Pancreas (tissue), 10 donors: ENCODE measurements around the gene FUOM. TPM values are rescaled to one million over a fixed set of nuclear protein-coding genes. Genes with fewer than 3 reads are reported as not detected.

Experiments
- ATAC-seq, 4 donors: fragments of 200-7000 bp; cut with Tn5 transposase; one replicate each; pipeline versions ENCODE4 v1.8.0 to v1.9.1; 2020; ENCODE audit warnings: mild to moderate bottlenecking in 4 of 4, moderate library complexity in 4 of 4
- DNase-seq, 6 donors: peaks; one replicate each; pipeline ENCODE4 v3.0.0-alpha.2; 2020
- FAIRE-seq: peaks from 2 replicates; lab custom pipeline; 2012; peaks lifted over from hg19 to GRCh38; lab: Jason Lieb, UNC
- H3K27ac ChIP-seq, 4 donors: fragments of 200-600 bp; sonication (generic); 1 replicate in 3 of 4; 2 replicates in 1 of 4; pipeline versions ENCODE4 v1.5.0 to v1.8.0; 2020
- H3K27me3 ChIP-seq, 4 donors: fragments of 200-600 bp; one replicate each; pipeline ENCODE4 v1.8.0; 2021
- H3K36me3 ChIP-seq, 3 donors: fragments of 200-600 bp; sonication (generic) in 1 of 3; one replicate each; pipeline versions ENCODE4 v1.5.0 to v1.8.0; 2020 to 2021
- H3K4me1 ChIP-seq, 3 donors: fragments of 200-600 bp; one replicate each; pipeline ENCODE4 v1.8.0; 2021
- H3K4me3 ChIP-seq, 4 donors: fragments of 200-600 bp; sonication (generic) in 2 of 4; one replicate each; pipeline versions ENCODE4 v1.5.0 to v1.8.0; 2020 to 2021
- H3K9me3 ChIP-seq, 4 donors: fragments of 200-600 bp; one replicate each; pipeline ENCODE4 v1.8.0; 2021
- WGBS, 2 donors: extraction: QIAGEN DNeasy Blood & Tissue Kit; methylation state at CpG; one replicate each; pipeline ENCODE4 v1.1.7; 2013; 5-methylcytosine and 5-hydroxymethylcytosine counted together
- intact Hi-C, 3 donors: fragments of 100-400 bp; cut with DNase I; formaldehyde crosslinking; loops; one replicate each; pipeline versions ENCODE4 v1.11.1 to v1.14.2; 2022
- polyA plus RNA-seq, 2 donors: library from polyadenylated mRNA; stranded (reverse); fragments of 200-250 nt; gene quantifications; one replicate each; pipeline ENCODE4 v1.2.3, GENCODE V29; 2013
- total RNA-seq, 6 donors: library from RNA; stranded (reverse); fragmentation: NEBNext Ultra II Directional in 4 of 6; extraction: Animal tissue kit (Norgen Biotek cat#: 25700) in 4 of 6; gene quantifications; one replicate each; pipeline versions ENCODE4 v1.2.1 to v1.2.4, GENCODE V29; 2021 to 2023
- TF ChIP-seq, protein P1 (sequence below), 4 donors: fragments of 200-600 bp; sonication (generic) in 3 of 4; IDR thresholded peaks; one replicate each; pipeline versions ENCODE4 v1.5.0 to v1.8.0; 2021; ENCODE audit warnings: antibody characterized with exemption in 4 of 4
- donor health status: healthy with polysubstance abuse.
- donor health status: DM: no; HTN: no; CAD: no; lungs with moderate emphysema.
- donor health status: DM: no; HTN: no; CAD: no.
- donor health status: control.
- donor health status: control.
- donor health status: Bipolar disorder and iron deficiency.
- donor health status: DM: yes; HTN: yes; CAD: no.
- donor health status: DM: no; HTN: no; CAD: no.
- donor health status: DM: no; HTN: no; CAD: no.
- donor health status: DM: yes; HTN: yes; CAD: no.

FUOM gene
- total and polyA plus RNA-seq, 8 donors = 6.3 to 19.2 (median 10.3) TPM

DNA sequence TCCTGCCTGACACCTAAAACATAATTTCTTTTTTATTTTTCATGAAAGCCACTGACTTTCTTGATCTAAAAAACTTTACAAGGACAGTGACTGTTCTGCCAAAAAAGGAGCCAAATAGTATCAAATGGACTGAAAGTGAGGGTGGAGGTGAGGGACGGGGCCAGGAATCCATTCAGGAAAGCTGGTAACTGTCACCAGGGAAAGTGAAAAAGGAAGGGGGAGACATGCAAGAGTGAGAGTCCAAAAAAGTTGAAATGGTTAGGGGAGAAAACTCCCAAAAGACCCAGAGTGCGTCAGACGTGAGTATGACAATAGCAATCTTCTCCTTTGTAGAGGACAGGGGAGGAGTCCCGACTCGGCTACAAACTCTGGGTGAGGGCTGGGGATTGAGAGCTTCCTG is 13.6 kb downstream of the FUOM start:
- no peak overlapping the region for H3K27ac ChIP-seq
- FAIRE-seq = no peak
- H3K36me3 ChIP-seq = no peaks in the 10 kb centered on the region
- no peaks in the 10 kb centered on the region for H3K9me3 ChIP-seq
- ATAC-seq = no peak
- no peak for DNase-seq
- H3K27me3 ChIP-seq = peaks cover 0 to 5% (median 2%) of the 10 kb centered on the region in 4 donors
- intact Hi-C loops = no loop called here
- WGBS, 2 donors = 61 to 66% methylated on average over 5 of the region's 5 CpGs
- H3K4me3 ChIP-seq = no peak overlapping the region
- no peaks in the 10 kb centered on the region for H3K4me1 ChIP-seq
- TF ChIP-seq, protein P1, sequence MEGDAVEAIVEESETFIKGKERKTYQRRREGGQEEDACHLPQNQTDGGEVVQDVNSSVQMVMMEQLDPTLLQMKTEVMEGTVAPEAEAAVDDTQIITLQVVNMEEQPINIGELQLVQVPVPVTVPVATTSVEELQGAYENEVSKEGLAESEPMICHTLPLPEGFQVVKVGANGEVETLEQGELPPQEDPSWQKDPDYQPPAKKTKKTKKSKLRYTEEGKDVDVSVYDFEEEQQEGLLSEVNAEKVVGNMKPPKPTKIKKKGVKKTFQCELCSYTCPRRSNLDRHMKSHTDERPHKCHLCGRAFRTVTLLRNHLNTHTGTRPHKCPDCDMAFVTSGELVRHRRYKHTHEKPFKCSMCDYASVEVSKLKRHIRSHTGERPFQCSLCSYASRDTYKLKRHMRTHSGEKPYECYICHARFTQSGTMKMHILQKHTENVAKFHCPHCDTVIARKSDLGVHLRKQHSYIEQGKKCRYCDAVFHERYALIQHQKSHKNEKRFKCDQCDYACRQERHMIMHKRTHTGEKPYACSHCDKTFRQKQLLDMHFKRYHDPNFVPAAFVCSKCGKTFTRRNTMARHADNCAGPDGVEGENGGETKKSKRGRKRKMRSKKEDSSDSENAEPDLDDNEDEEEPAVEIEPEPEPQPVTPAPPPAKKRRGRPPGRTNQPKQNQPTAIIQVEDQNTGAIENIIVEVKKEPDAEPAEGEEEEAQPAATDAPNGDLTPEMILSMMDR (IDR thresholded peaks at IDR 0.05) = no peak

DNA sequence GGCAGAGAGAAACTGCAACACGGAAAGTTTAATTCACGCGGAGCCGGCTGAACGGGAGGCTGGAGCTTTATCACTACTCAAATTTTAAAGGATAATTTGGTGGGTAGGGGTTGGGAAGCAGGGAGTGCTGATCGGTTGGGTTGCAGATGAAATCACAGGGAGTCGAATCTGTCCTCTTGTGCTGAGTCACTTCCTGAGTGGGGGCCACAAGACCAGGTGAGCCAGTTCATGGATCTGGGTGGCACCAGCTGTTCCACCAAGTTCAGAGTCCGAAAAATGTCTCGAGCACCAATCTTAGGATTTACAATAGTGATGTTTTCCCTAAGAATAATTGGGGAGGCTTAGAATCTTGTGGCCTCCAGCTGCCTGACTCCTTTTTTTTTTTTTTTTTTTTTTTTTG is 14.3 kb downstream of the FUOM start:
- TF ChIP-seq, protein P1 (IDR thresholded peaks at IDR 0.05) = no peak
- FAIRE-seq (no peak), ATAC-seq (no peak), DNase-seq (no peak)
- intact Hi-C loops = no loop called here
- Histone ChIP-seq H3K27ac (no peak overlapping the region), H3K36me3 (no peaks in the 10 kb centered on the region), H3K4me3 (no peak overlapping the region), H3K4me1 (no peaks in the 10 kb centered on the region), H3K9me3 (no peaks in the 10 kb centered on the region), H3K27me3 (peaks cover 0 to 5% (median 2%) of the 10 kb centered on the region in 4 donors)
- 42 to 51% methylated on average over 9 of the region's 9 CpGs for WGBS, 2 donors

DNA sequence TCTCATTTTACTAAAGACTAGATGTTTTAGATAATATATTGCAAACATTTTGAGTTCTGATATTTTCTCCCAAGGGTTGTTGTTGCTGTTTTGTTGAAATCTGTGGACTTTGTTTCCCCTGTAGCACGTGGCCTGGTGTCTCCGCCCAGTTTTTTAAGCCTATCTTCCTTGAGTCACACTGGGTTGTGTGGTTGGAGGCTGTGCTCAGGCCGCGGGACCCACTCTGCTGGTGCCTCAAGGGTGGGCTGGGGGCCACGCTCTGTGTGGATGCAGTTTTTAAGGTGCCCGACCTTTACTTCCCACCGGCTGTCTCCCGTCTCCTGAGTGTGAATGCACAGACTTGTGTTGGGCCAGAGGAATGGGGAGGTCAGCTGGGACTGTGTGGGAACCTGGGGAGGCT is 14.9 kb downstream of the FUOM start:
- H3K27me3 ChIP-seq = peaks cover 0 to 5% (median 2%) of the 10 kb centered on the region in 4 donors
- TF ChIP-seq, protein P1 (IDR thresholded peaks at IDR 0.05) = no peak
- FAIRE-seq (no peak), DNase-seq (no peak), ATAC-seq (no peak)
- H3K4me1 ChIP-seq = no peaks in the 10 kb centered on the region
- no peak overlapping the region for H3K27ac ChIP-seq
- WGBS, 2 donors = 72% methylated on average over 8 of the region's 8 CpGs
- H3K36me3 ChIP-seq = no peaks in the 10 kb centered on the region
- intact Hi-C loops = no loop called here
- H3K4me3 ChIP-seq = no peak overlapping the region
- H3K9me3 ChIP-seq = no peaks in the 10 kb centered on the region

DNA sequence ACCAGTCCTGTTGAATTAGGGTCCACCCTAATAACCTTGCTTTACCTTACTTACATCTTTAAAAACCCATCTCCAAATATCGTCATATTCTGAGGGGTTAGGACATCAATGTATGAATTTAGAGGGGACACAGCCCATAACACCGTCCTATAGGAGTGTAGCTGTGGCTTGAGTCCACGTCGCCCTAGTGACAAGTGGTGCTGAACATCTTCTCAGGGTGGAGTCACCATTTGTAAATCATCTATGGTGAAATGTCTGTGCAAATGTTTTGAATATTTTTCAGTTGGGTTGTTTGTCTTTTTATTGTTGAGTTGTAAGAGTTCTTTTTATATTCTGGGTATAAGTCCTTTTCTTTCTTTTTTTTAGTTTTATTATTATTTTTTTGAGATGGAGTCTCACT is 15.8 kb downstream of the FUOM start:
- TF ChIP-seq, protein P1 (IDR thresholded peaks at IDR 0.05) = no peak
- 72 to 79% methylated on average over 4 of the region's 4 CpGs for WGBS, 2 donors
- Histone ChIP-seq H3K4me3 (no peak overlapping the region), H3K9me3 (no peaks in the 10 kb centered on the region), H3K36me3 (no peaks in the 10 kb centered on the region), H3K27ac (no peak overlapping the region), H3K4me1 (no peaks in the 10 kb centered on the region), H3K27me3 (peaks cover 0 to 5% (median 2%) of the 10 kb centered on the region in 4 donors)
- intact Hi-C loops = no loop called here
- FAIRE-seq = no peak
- ATAC-seq = no peak
- no peak for DNase-seq

DNA sequence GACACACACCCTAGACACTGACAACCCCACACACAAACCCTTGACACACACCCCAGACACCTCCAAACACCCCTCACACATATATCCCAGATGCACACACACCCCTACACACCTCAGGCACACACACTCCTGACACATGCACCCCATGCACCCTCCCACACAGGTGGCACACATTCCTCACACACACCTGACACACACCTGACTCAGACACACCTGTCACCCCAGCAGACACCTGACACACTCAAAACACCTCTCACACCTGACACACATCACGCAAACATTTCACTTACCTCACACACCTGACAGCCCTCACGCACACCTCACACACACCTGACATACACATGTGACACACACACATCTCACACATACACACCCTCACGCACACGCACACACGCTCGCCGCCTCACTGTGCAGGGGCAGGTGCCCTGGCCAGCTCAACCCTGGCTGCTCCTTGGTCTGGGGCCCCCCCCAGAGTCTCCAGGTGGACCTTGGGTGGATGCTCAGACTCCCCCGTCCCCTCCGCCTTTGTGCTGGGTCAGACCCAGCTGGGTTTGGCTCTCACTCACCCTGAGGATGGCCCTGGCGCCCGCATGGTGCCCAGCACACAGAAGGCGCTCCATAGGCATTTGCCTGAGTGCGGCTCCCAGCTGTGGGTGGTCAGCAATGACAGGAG is 18.0 kb downstream of the FUOM start:
- Histone ChIP-seq H3K4me1 (peaks cover 0 to 15% (median 6%) of the 10 kb centered on the region in 3 donors), H3K27me3 (peaks cover 0 to 20% (median 8%) of the 10 kb centered on the region in 4 donors), H3K9me3 (no peaks in the 10 kb centered on the region), H3K4me3 (no peak overlapping the region), H3K36me3 (no peaks in the 10 kb centered on the region), H3K27ac (no peak overlapping the region)
- ATAC-seq (no peak), DNase-seq (no peak), FAIRE-seq (no peak)
- TF ChIP-seq, protein P1 (IDR thresholded peaks at IDR 0.05) = no peak
- WGBS, 2 donors = 73 to 88% methylated on average over 13 of the region's 13 CpGs
- intact Hi-C loops = no loop called here
